Skin epidermis (tissue), 12 donors: ENCODE data around the gene KRTAP20-4.

Experiments
- H3K27ac ChIP-seq, 21 experiments: fragments of 200-600 bp; sonication (generic) in 11 of 21; one replicate each; pipeline ENCODE4 v1.5.0; 2020; ENCODE audit warnings: mild to moderate bottlenecking in 3 of 21, inconsistent platforms in 2 of 21, moderate library complexity in 2 of 21
- H3K4me3 ChIP-seq, 7 experiments: fragments of 200-600 bp; sonication (generic) in 2 of 7; one replicate each; pipeline ENCODE4 v1.5.0; 2020; ENCODE audit warnings: inconsistent platforms in 2 of 7, mild to moderate bottlenecking in 2 of 7, moderate library complexity in 1 of 7

Gene KRTAP20-4

DNA sequence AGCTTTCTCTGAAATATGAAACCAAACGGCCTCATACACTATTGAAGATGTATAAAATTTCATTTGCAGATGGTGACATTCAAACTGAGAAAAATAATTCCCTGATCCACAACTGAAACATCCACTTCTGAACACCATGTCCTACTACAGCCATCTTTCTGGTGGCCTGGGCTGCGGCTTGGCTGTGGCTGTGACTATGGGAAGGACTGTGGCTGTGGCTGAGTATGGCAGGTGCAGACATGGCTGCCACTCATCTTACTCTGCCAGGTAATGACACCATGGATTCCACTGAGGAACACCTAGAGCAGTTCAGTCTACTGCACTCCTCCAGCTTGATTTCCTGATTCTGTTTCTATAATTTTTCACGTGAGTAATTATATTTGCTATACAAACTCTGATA lies at the start of gene KRTAP20-4:
Gene KRTAP20-4 (plus strand): TSS at position 106 of the 400 bp plus-strand sequence.
- Histone ChIP-seq H3K4me3 (no peak within 1 kb of the TSS), H3K27ac (no peak within 1 kb of the TSS)

- Histone ChIP-seq H3K27ac (no peak overlapping the region), H3K4me3 (no peak overlapping the region)
Observed at GRCh38 chr21:30577766-30578165, 42.7 kb upstream of the KRTAP20-4 start.

DNA sequence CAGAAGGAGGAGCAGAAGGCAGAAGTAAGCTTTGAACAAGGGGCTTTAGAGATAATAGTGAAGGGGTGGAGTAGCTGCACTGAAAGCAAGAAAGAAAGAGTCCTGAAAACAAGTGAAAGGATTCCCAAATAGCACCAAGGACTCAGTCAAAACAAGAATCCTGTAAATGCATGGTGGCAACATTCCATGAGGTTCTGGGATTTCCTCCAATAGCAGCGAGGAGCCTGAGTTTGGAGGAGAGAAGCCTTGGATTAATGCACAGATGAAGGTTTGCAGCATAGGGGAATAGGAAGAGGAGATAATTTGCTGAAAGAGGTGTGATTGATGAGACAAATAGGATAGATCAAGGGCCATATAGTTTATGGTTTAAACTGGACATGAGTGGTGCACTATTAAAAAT lies 41.1 kb upstream of the KRTAP20-4 start:
- Histone ChIP-seq H3K27ac (no peak overlapping the region), H3K4me3 (no peak overlapping the region)

DNA sequence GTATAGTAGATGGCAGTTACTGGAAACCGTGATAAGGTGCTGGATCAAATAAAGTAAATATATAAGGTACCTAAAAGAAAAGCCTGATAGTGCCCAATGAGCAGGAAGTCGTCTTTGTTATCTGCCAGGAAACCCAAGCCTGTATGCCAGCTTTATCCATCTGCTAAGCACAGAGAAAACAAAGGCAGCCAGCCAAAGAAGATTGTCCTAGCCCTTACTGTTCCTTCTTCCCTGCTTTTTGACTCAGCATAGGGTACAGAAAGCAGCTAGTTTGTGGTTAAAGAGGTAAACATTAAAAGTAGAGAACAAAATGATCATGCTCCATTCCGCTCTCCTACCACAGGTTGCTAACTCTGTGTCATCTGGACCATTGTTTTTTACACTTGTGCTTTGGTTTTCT lies 40.3 kb upstream of the KRTAP20-4 start:
- no peak overlapping the region for H3K4me3 ChIP-seq
- no peak overlapping the region for H3K27ac ChIP-seq

GRCh38 chr21:30582870-30583269 lies 37.6 kb upstream of the KRTAP20-4 start:
- H3K4me3 ChIP-seq, result no peak overlapping the region
- no peak overlapping the region for H3K27ac ChIP-seq

- no peak within 1 kb of the TSS for H3K4me3 ChIP-seq
Observed at GRCh38 chr21:30590297-30590696, 30.1 kb upstream of the KRTAP20-4 start, which contains the start of gene KRTAP22-2. TSS of gene KRTAP22-2 (minus strand) at chr21:30590397.

GRCh38 chr21:30592140-30592539 lies 28.3 kb upstream of the KRTAP20-4 start, which contains the start of gene KRTAP6-3:
TSS of gene KRTAP6-3 (plus strand) at chr21:30592440. CDS start at chr21:30592446, 6 bp downstream.
- Histone ChIP-seq H3K27ac (no peak within 1 kb of the TSS), H3K4me3 (no peak within 1 kb of the TSS)

More at GRCh38 chr21:30590297-30590696, 30.1 kb upstream of the KRTAP20-4 start, which contains the start of gene KRTAP22-2:
- no peak within 1 kb of the TSS for H3K27ac ChIP-seq

DNA sequence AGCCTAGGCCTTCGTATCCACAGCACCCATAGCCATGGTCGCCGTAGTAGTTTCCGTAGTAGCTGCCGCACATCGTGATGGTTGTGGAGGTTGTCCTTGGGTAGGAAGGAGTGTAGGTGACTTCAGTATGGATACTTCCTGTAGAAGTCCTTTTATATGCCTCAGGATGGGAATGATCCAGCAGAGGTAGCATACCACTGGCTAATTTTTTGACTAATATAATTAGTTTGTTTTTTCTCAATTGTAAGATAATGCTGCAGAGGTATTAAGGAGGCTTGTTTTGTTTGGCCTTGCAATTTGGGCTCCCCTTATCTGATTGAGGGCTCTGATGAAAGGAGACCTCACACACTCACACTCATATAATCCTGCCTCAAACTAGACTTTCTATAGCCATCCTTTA lies 21.6 kb upstream of the KRTAP20-4 start, which contains the start of gene KRTAP6-2:
Gene KRTAP6-2 (minus strand): TSS at position 101 of the 400 bp plus-strand sequence. CDS start 28 bp downstream, at position 73.
- no peak within 1 kb of the TSS for H3K27ac ChIP-seq
- H3K4me3 ChIP-seq, result no peak within 1 kb of the TSS

GRCh38 chr21:30600787-30601186 lies 19.6 kb upstream of the KRTAP20-4 start, which contains the start of gene KRTAP22-1:
TSS of gene KRTAP22-1 (plus strand) at chr21:30601087.
- Histone ChIP-seq H3K27ac (no peak within 1 kb of the TSS), H3K4me3 (no peak within 1 kb of the TSS)

- Histone ChIP-seq H3K4me3 (no peak overlapping the region), H3K27ac (no peak overlapping the region)
Observed at GRCh38 chr21:30605968-30606367, 14.5 kb upstream of the KRTAP20-4 start.

DNA sequence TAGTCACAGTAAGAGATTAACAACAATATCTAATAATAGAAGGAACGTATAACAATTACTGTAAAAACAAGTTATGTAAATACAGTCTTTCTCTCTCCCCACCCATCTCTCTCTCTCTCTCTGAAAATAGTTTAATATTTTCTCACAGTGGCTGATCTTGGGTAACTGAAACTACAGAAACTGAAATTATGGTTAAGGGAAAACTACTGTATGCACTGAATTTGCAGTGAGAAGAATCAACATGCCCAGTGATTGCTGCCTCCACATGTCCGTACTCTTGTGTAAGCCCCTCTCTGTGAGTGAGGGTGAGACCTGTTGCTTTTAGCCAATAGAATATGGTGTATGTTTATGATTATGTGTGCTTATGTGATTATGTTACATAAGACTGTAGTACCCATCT lies 8.3 kb upstream of the KRTAP20-4 start:
- Histone ChIP-seq H3K4me3 (no peak overlapping the region), H3K27ac (no peak overlapping the region)

GRCh38 chr21:30613836-30614235 lies 6.6 kb upstream of the KRTAP20-4 start, which contains the start of gene KRTAP6-1:
TSS of gene KRTAP6-1 (minus strand) at chr21:30613930. CDS start at chr21:30613904, 26 bp downstream.
- Histone ChIP-seq H3K4me3 (no peak within 1 kb of the TSS), H3K27ac (no peak within 1 kb of the TSS)

DNA sequence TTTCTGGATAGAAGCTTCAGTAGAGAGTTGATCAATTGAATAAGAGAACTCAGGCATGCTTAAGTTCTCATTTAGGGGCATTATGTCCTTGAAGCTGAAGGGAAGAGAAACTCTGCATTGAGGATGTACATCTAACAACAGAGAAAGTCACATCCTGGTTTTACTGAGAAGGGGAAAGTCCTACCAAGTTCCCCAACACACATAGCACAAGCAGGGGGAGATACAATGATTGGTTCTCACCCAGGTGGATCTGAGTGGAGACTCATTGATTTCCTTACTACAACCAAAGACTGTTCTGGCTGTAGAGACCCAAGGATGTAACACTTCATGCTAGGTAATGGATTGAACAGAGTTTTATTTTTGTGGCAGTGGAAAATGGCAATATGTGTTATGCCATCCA lies 5.2 kb upstream of the KRTAP20-4 start:
- no peak overlapping the region for H3K27ac ChIP-seq
- no peak overlapping the region for H3K4me3 ChIP-seq

DNA sequence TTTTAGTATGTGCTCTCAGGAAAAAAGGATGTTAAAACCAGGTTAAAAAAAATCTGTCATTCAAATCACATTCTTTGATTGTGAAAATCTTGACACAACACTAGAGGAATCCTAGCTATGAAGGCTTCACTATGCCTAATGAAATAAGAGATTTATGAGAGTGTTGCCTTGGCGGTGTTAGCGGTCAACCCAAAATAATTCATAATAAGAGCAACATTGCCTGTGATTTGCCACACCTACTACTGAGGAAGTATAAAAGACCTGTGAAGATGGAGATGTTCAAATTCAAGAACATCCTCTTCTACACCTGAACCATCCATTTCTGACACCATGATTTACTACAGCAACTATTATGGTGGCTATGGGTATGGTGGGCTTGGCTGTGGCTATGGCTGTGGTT lies 4.3 kb upstream of the KRTAP20-4 start, which contains the start of gene KRTAP20-1:
Gene KRTAP20-1 (plus strand): TSS at position 301 of the 400 bp plus-strand sequence. CDS start 30 bp downstream, at position 331.
- Histone ChIP-seq H3K4me3 (no peak within 1 kb of the TSS), H3K27ac (no peak within 1 kb of the TSS)

- H3K4me3 ChIP-seq, result no peak overlapping the region
Observed at GRCh38 chr21:30620080-30620479, 347 bp upstream of the KRTAP20-4 start.

DNA sequence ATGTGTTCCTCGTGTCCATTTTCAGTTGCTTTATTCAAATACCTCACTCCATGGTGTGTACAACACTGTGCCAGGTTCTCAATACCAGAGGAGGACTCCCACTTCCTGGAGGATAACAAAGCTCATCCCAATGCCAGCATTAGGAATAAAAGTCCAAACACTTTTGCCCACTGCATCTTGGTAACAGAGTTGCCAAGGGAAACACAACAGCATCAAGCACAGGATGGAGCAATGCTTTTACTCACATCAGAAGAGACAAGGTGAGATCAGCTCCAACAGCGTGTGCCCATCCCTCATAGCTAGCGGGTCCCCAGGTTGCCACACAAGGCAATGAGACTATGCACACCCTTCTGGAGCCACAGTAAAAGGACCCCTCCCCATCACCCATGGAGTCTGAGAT lies 2.9 kb downstream of the KRTAP20-4 start:
- H3K4me3 ChIP-seq, result no peak overlapping the region
- no peak overlapping the region for H3K27ac ChIP-seq

More at GRCh38 chr21:30620080-30620479, 347 bp upstream of the KRTAP20-4 start:
- no peak overlapping the region for H3K27ac ChIP-seq

DNA sequence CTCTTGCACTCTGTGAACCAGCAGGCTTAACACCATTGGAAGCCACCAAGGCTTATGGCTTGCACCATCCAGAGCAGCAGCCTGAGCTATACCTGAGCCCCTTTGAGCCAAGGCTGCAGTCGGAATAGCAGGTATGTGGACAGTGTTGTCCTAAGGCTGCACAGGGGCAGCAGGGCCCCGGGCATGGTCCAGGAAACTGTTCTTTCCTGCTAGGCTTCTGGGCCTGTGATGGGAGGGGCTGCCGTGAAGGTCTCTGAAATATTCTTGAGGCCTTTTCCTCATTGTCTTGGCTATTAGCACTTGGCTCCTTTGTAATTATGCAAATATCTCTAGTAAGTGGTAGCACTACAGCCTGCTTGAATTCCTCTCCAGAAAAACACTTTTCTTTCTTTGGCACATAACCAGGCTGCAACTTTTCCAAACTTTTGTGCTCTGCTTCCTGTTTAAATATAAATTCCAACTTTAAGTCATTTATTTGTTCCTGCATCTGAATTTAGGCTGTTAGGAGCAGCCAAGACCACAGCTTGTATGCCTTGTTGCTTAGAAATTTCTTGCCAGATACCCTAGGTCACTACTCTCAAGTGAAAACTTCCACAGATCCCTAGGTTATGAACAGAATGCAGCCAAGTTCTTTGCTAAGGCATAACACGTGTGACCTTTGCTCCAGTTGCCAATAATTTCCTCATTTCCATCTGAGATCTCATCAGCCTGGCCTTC lies 5.2 kb downstream of the KRTAP20-4 start:
- no peak overlapping the region for H3K4me3 ChIP-seq
- no peak overlapping the region for H3K27ac ChIP-seq

DNA sequence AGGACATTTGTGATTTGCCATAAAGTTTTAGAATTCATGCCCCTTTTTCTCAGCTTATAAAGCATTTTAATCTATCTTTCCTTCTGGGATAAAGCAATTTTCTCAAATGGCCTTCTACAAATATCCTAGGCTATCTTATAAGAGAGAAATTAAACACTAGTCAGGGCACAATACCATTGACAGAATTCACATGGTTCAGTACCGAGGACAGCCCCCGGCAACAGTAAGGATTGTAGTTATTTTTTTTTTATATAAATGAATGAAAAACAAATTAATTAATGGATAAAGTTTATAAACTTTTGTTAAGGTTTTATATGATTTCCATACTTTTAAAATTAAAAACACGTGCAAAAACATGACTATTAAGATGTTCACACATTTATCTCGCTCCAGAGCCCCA lies 7.7 kb downstream of the KRTAP20-4 start:
- no peak overlapping the region for H3K27ac ChIP-seq
- no peak overlapping the region for H3K4me3 ChIP-seq

DNA sequence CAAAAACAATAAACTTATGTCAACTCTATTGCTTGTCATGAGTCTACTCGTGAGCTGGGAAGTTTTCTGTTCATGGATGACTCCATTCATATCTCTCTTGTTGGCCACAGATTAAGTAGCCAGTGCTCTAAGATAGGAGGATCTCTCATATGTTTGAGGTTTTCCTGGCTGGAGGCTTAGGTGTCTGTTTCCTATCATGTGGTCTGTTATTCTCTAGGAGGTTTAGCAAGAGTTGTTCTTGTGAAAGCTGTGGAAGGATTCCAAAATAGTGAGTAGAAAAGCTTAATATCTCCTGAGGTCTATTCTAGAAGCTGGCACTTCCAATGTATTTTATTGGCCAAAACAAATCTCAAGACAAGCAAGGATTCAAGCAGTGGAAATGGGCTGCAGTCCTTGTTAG lies 8.8 kb downstream of the KRTAP20-4 start:
- no peak overlapping the region for H3K4me3 ChIP-seq
- no peak overlapping the region for H3K27ac ChIP-seq

DNA sequence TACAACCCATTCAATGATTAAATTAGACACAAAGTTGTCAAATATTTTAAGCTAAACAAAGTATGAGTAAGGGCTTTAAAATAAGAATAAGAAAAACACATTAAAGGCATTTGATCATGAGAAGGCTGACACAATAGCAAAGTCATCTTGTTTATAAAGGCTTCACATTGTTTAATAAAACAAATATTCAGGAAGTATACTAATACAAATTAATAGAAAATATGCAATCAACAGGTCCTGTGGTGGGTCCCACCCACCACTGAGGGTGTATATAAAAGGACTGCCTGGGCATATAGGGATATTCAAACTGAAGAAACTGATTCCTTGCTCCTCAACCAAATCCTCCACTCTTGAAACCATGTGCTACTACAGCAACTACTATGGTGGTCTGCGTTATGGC lies 14.5 kb downstream of the KRTAP20-4 start, which contains the start of gene KRTAP20-2:
Gene KRTAP20-2 (plus strand): TSS at position 301 of the 400 bp plus-strand sequence. CDS start 58 bp downstream, at position 359.
- Histone ChIP-seq H3K4me3 (no peak within 1 kb of the TSS), H3K27ac (no peak within 1 kb of the TSS)

GRCh38 chr21:30638686-30639085 lies 18.3 kb downstream of the KRTAP20-4 start:
- no peak overlapping the region for H3K27ac ChIP-seq
- no peak overlapping the region for H3K4me3 ChIP-seq
